NCI-H1694 (cell line): Measurements from ENCODE around the gene BCAS4.
"Not testable (repeated sequence)": the region's sequence is repeated elsewhere in the genome, so short reads cannot be mapped to it uniquely, and the experiment has no call there.

Source experiments
- DNase-seq: peaks from one replicate; lab custom pipeline; 2025; lab: John Stamatoyannopoulos, UW

Gene BCAS4

DNA sequence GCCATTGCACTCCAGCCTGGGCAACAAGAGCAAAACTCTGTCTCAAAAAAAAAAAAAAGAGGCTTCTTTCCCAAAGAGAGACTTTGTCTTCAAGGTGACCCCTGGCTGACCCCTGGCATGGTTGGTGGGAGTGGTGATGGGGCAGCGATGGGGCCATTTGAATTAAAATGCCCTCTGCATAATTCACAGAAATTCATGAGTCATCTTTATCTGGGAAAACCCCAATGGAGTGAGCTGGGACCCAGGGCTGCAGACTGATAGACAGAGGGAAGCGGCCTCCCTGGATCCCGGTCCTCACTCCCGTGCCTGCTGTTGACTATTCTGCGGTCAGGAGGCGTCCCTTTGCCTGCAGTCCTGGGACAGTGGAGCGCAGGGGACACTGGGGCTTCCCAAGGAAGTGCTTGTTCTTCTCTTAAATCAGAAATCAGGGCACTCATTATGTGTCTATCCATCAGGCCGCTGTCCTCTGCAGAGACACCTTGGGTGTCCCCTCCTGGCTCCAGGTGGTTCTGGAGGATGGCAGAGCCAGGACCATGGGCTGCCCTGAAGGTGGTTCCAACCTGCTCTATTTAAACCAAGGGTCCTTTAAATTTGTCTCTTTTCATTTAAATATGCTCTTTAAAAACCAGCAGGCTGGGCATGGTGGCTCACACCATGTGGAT, 23.3 kb upstream of the BCAS4 start:
- DNase-seq = not testable (repeated sequence)

- no peak for DNase-seq
Observed at GRCh38 chr20:50772420-50773185, 22.3 kb upstream of the BCAS4 start.

DNA sequence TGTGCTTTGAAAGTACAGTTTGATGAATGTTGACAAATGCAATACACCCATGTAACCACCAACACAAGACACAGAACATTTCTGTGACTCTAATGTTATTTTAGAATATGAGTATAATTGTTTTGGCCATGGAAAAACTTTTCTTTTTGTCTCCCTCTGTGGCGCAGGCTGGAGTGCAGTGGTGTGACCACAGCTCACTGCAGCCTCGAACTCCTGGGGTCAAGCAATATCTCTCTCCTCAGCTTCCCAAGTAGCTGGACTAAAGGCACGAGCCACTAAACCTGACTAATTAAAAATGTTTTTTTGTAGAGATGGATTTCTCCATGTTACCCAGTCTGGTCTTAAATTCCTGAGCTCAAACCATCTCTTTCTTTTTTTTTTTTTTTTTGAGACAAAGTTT, 20.3 kb upstream of the BCAS4 start:
- DNase-seq = no peak

- no peak for DNase-seq
Observed at GRCh38 chr20:50776122-50776817, 18.6 kb upstream of the BCAS4 start.

DNA sequence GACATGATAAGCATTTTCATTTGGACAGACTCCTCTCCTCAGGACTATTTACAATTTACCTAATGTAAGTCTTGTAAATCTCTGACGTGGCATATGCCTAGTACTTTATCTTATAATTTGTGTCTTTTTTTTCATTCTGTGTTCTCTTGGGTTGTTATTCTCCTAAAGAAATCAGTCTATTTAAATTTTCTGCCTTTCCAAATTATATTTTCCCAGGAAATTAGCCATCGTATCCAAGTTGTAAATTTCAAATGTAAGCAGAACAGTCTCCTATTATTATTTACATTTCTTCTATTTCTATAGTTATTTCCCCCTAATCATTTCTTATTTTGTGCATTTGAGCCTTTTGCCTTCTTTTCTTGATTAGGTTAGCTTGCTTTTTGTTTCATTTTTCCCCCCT, 17.5 kb upstream of the BCAS4 start:
- DNase-seq = no peak

GRCh38 chr20:50778994-50779393, 15.9 kb upstream of the BCAS4 start:
- DNase-seq = not testable (repeated sequence)

- no peak for DNase-seq
Observed at GRCh38 chr20:50783390-50783789, 11.5 kb upstream of the BCAS4 start.

GRCh38 chr20:50783903-50784302, 11.0 kb upstream of the BCAS4 start:
- DNase-seq = no peak

- no peak for DNase-seq
Observed at GRCh38 chr20:50784464-50784863, 10.4 kb upstream of the BCAS4 start.

GRCh38 chr20:50786703-50787102, 8.2 kb upstream of the BCAS4 start:
- DNase-seq = no peak

DNA sequence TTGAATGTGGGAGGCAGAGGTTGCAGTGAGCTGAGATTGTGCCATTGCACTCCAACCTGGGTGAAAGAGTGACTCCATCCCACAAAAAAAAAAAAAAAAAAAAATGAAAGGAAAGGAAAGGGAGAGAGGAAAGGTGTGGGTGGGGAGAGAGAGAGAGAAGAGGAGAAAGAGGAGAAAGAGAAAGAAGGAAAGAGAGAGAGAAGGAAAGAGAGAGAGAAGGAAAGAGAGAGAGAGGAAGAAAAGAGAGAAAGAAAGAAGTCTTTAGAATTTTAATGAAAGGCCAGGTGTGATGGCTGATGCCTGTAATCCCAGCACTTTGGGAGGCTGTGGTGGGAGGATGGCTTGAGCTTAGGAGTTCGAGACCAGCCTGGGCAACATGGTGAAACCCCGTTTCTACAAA, 7.7 kb upstream of the BCAS4 start:
- no peak for DNase-seq

- DNase-seq = peak; percentile 54
Observed at GRCh38 chr20:50788045-50788991, 6.5 kb upstream of the BCAS4 start.

GRCh38 chr20:50789968-50790650, 4.8 kb upstream of the BCAS4 start:
- no peak for DNase-seq

DNA sequence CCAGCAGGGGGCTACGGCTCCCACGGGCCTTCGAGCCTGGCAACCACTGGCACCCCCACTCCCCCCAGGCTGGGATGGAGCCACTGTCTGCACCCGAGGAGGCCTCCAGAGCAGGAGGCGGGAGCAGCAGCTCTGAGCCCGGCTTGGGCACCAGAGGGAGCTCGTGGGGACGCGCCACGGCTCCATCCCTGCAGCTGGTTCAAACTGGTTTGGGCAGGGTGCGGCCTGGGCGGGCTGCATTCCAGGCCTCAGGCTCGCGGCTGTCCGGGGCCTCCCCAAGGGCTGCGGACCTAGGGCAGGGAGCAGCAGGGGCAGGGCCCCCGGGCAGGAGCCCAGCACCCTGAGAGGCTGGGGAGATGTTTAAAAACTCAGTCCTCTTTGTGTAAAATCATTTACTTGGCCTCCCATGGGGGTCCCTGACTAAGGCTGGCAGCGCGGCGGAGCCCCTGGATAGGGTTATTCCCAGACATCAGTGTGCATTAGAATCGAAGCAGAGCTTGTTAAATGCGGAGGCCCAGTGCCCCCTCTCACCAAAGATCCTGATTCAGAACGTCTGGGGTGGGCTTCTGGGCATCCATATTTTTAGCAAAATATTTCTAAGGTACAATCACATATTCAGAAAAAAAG, 4.1 kb upstream of the BCAS4 start:
- DNase-seq = peak; percentile 54

DNA sequence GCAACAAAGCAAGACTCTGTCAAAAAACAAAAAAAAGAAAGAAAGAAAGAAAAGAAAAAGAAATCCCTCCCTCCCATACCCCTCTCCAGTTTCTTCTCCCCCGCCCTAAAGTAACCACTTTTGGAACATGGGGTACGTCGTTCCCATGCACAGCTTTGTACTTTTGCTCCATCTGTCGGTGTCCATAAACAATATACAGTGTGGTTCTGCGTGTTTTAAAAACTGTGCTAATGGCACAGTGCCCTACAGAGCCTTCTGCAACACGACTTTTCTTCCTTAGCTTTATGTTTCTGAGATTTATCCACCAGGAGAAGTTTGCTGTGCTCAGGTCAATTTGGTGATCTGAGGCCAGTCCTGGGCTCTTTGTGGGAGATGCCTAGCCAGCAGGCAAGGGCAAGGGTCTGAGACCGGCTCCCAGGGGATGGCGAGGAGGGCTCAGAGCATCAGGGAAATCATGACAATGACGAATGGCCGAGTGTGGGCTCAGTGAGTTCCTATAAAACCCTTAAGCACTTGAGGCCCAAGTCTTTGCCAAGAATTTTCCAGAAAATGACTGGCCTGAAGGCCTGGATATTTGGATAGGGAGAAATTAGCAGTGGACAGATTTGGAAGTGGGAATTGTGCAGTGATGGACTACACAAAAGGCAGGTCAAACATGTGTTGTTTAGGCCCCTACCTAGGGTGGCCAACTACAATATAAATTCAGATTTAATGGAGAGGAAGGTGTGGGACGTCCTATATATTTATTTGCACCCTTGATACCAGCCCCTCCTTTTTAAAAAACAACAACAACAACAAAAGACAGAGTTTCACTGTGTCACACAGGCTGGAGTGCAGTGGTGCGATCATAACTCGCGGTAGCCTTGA, 1.9 kb upstream of the BCAS4 start:
- DNase-seq = no peak

DNA sequence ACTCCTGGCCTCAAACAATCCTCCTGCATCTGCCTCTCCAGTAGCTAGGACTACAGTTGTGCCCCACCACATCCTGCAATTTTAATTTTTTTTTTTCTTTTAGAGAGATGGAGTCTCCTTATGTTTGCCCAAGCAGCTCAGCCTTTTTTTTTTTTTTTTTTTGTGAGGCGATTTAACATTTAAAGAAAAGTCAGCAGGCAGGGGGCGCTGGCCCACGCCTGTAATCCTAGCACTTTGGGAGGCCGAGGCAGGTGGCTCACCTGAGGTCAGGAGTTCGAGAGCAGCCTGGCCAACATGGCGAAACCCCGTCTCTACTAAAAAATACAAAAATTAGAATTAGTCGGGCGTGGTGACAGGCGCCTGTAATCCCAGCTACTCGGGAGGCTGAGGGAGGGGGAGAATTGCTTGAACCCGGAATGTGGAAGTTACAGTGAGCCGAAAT, 1.3 kb upstream of the BCAS4 start:
- DNase-seq = peak; percentile 4

DNA sequence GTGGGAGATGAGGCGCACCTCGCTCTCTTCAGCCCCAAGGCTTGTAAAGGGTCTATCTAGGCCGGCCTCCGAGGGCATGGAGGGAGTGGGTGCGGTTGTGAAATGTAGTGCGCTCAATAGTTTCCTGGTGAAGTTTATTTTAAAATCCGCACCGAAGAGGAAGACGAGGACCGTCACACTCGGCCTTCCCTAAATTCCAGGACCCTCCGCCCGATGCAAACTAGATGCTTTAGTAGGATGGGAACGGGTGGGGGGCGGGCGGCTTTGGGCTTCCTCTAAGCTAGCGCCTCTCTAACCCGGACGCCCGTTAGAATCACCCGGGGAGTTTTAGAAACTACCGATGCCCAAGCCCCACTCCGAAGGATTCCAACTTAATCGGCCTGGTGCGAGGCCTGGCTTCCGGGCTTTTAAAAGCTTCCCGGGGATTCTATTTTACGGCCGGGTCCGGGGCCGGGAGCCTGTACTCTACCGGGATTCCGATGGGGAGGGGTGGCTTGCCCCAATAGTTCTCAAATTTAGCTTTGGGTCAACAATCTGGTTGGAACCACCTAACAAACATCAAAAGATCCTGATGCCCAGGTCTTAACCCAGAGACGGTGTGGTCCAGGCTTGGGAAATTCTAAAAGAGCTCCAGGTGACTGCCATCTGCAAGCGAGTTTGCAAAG, 548 bp upstream of the BCAS4 start:
- DNase-seq = no peak

- DNase-seq = no peak
Observed at GRCh38 chr20:50797142-50797541, 2.3 kb downstream of the BCAS4 start.

GRCh38 chr20:50798650-50799049, 3.8 kb downstream of the BCAS4 start:
- DNase-seq = no peak
